Measurements from ENCODE around the gene SPATA31A1. TPM values are rescaled to one million over a fixed set of nuclear protein-coding genes. Genes with fewer than 3 reads are reported as not detected.
"Not testable (repeated sequence)": the region's sequence is repeated elsewhere in the genome, so short reads cannot be mapped to it uniquely, and the experiment has no call there.

Gene SPATA31A1
- total RNA-seq (2021; ENCODE audit: unreplicated experiment) (not detected), Bru-seq, nascent RNA (not detected), BruChase-seq, experiment 1, labeled RNA remaining after a 2-hour chase (not detected), BruChase-seq, experiment 2, labeled RNA remaining after a 6-hour chase (not detected)
- not detected for polyA plus RNA-seq (2012; ENCODE audit: insufficient read length)
- long read RNA-seq: 0 reads

GRCh38 chr9:39355369-39355768, at the start of gene SPATA31A1:
TSS of gene SPATA31A1 (plus strand) at chr9:39355669. CDS start at chr9:39355731, 62 bp downstream.
- DNase-seq (ENCODE audit: low read depth, low spot score); CTCF ChIA-PET; H3K27me3 ChIP-seq (ENCODE audit: control insufficient read depth, insufficient read depth, low read length); intact Hi-C loops (cut with micrococcal nuclease; ENCODE audit: unreplicated experiment); BruUV-seq (replicated peaks); H3K27ac ChIP-seq (ENCODE audit: low read length); ATAC-seq; H3K36me3 ChIP-seq (ENCODE audit: control insufficient read depth, insufficient read depth, low read length); H3K4me1 ChIP-seq (ENCODE audit: control insufficient read depth, insufficient read depth, low read length); POLR2A ChIA-PET; H3K4me3 ChIP-seq (ENCODE audit: low read depth in 2 of 2, low read length in 2 of 2); in situ Hi-C loops (cut with HindIII; ENCODE audit: low pct_unique_long_range_greater_than_20kb, low sequenced_read_pairs); H3K9me3 ChIP-seq (ENCODE audit: control insufficient read depth, insufficient read depth, low read depth, low read length): not testable (repeated sequence)

GRCh38 chr9:39407261-39408204, 52.1 kb downstream of the SPATA31A1 start:
- CTCF ChIA-PET: not testable (repeated sequence)

DNA sequence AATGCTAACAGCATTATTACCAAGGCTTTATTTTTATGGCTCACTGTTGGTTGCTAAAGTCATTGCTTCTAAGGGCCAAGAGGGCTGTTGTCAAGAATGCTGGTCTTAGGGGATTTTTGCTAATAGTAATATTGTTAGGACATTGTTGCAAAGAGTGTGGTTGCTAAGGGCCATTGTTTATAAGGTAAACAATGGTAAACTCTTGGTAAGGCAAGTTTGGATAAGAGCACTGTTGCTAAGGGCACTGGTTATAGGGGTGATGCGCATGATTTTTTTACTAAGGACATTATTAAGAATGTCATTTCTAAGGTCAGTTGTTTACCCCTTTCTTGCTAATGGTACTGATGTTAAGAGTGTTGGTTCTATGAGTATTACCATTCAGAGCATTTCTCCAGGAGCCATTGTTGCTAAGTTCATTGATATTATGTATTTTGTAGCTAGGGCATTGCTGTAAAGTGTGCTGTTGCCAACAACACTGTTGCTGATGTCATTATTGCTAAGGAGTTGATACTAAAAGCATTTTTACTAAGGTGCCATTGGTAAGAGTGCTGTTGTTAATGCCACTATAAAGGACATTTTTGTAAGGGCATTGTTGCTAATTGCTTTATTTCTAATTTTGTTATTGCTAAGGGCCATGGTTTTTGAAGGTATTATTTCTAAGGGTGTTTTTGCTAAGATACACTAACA, 55.9 kb downstream of the SPATA31A1 start:
- ATAC-seq; H3K27me3 ChIP-seq (ENCODE audit: control insufficient read depth, insufficient read depth, low read length); in situ Hi-C loops (cut with HindIII; ENCODE audit: low pct_unique_long_range_greater_than_20kb, low sequenced_read_pairs); H3K27ac ChIP-seq (ENCODE audit: low read length); H3K36me3 ChIP-seq (ENCODE audit: control insufficient read depth, insufficient read depth, low read length); intact Hi-C loops (cut with micrococcal nuclease; ENCODE audit: unreplicated experiment); DNase-seq (ENCODE audit: low read depth, low spot score); POLR2A ChIA-PET; H3K4me1 ChIP-seq (ENCODE audit: control insufficient read depth, insufficient read depth, low read length); H3K9me3 ChIP-seq (ENCODE audit: control insufficient read depth, insufficient read depth, low read depth, low read length); BruUV-seq (replicated peaks); CTCF ChIA-PET; H3K4me3 ChIP-seq (ENCODE audit: low read depth in 2 of 2, low read length in 2 of 2): not testable (repeated sequence)

More at GRCh38 chr9:39407261-39408204, 52.1 kb downstream of the SPATA31A1 start:
- POLR2A ChIA-PET; H3K9me3 ChIP-seq (ENCODE audit: control insufficient read depth, insufficient read depth, low read depth, low read length); ATAC-seq; H3K36me3 ChIP-seq (ENCODE audit: control insufficient read depth, insufficient read depth, low read length); H3K27me3 ChIP-seq (ENCODE audit: control insufficient read depth, insufficient read depth, low read length); H3K27ac ChIP-seq (ENCODE audit: low read length); BruUV-seq (replicated peaks); H3K4me3 ChIP-seq (ENCODE audit: low read depth in 2 of 2, low read length in 2 of 2); H3K4me1 ChIP-seq (ENCODE audit: control insufficient read depth, insufficient read depth, low read length); DNase-seq (ENCODE audit: low read depth, low spot score); in situ Hi-C loops (cut with HindIII; ENCODE audit: low pct_unique_long_range_greater_than_20kb, low sequenced_read_pairs); intact Hi-C loops (cut with micrococcal nuclease; ENCODE audit: unreplicated experiment): not testable (repeated sequence)

Other genes with a start within 250 kb of the SPATA31A1 start
- gene CNTNAP3, start 67.5 kb upstream of the SPATA31A1 start, total RNA-seq (2021; ENCODE audit: unreplicated experiment): 8.8 TPM

Data from Panc1 (cell line).